Ishikawa (cell line): ENCODE results near the gene DNAJB11.

Source experiments
- CEBPB ChIP-seq: IDR thresholded peaks from 2 replicates; pipeline ENCODE4 v1.6.1; 2012
- CREB1 ChIP-seq: IDR thresholded peaks from 2 replicates; pipeline ENCODE4 v1.6.1; 2012; ENCODE audit warnings: low read depth
- EGR1 ChIP-seq: IDR thresholded peaks from 2 replicates; pipeline ENCODE4 v1.6.1; 2012
- EP300 ChIP-seq: IDR thresholded peaks from 2 replicates; pipeline ENCODE4 v1.6.1; 2012; ENCODE audit warnings: borderline replicate concordance
- FOXM1 ChIP-seq: IDR thresholded peaks from 2 replicates; pipeline ENCODE4 v1.6.1; 2012; ENCODE audit warnings: low read depth, borderline replicate concordance
- NFIC ChIP-seq: IDR thresholded peaks from 2 replicates; pipeline ENCODE4 v1.6.1; 2012
- RAD21 ChIP-seq: IDR thresholded peaks from 2 replicates; pipeline ENCODE4 v1.6.1; 2012; ENCODE audit warnings: low read depth
- TAF1 ChIP-seq: IDR thresholded peaks from 2 replicates; pipeline ENCODE4 v1.6.1; 2012; ENCODE audit warnings: low read depth, mild to moderate bottlenecking
- TCF12 ChIP-seq: IDR thresholded peaks from 2 replicates; pipeline ENCODE4 v1.6.1; 2012; ENCODE audit warnings: low read depth
- TEAD4 ChIP-seq: IDR thresholded peaks from 2 replicates; pipeline ENCODE4 v1.6.1; 2012
- YY1 ChIP-seq: IDR thresholded peaks from 2 replicates; pipeline ENCODE4 v1.6.1; 2012; ENCODE audit warnings: low read depth
- ZBTB7A ChIP-seq: IDR thresholded peaks from 2 replicates; pipeline ENCODE4 v1.6.1; 2012; ENCODE audit warnings: low read depth
- TF ChIP-seq, protein P1 (sequence below): IDR thresholded peaks from 2 replicates; pipeline ENCODE4 v1.6.1; 2012
- TF ChIP-seq, protein P2 (sequence below): IDR thresholded peaks from 2 replicates; pipeline ENCODE4 v1.6.1; 2012
- TF ChIP-seq, protein P3 (sequence below): IDR thresholded peaks from 2 replicates; pipeline ENCODE4 v1.6.1; 2012; ENCODE audit warnings: low read depth, mild to moderate bottlenecking

DNAJB11 gene

DNA sequence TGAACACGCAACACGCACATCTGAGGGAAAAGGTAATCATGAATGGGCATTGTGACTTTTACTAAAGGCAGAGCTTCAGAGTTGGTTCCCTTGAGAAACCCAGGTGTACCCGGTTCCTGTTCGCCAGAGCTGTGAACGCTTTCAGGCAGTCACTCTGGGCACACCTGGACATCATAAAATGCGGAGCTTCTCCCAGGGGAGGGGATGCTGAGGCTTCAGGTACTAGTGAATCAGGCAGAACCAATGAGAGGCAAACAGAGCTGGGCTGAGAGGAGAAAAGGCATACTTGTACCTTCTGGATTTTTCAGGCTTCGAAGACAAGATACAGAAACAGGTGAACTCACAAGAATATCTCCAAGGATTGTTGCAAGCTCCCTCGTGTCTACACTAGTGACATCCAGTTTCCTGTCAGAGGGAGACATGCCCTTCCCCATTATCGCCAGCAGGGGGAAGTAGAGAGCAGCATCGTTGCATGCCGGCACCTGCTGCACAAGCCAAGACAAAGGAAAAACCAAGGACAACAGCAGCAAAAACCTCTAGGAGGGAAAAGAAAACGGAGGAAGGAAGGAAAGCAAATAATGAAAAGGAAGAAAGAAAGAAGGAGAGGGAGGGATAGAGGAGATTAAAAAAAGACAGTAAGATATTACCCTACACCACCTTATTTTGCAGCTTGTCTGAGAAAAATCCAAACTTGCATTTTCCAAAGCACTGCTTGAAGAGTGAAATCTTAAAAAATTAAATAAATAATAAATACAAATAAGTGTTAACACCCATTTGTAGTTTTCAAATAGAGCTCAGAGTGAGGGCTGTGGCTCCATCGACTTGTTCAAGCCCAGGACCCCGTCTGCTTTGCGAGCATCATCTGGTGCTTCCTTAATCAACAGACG is 44.3 kb downstream of the DNAJB11 start:
- TF ChIP-seq RAD21 (peak; percentile 83), FOXM1 (no peak), TEAD4 (peak; percentile 62; the same call in 1 of the 2 replicates)
- TF ChIP-seq, protein P1, sequence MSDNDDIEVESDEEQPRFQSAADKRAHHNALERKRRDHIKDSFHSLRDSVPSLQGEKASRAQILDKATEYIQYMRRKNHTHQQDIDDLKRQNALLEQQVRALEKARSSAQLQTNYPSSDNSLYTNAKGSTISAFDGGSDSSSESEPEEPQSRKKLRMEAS = 0 out of 2 replicates have a peak, but pooled peaks have one; percentile 39

DNA sequence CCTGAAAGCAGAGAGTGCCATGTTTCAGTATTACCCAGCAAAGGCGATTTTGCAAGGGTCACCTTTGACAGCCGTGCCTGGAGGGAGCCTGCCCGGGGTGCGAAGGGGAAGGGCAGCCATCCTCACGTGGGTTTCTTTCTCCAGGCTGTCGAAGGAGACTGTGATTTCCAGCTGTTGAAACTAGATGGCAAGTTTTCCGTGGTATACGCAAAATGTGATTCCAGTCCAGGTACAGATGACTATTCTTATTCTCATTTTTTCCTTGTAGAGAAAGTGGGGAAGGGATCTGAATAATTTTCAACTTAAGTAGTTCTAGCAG is 45.7 kb downstream of the DNAJB11 start:
- TF ChIP-seq, protein P2, sequence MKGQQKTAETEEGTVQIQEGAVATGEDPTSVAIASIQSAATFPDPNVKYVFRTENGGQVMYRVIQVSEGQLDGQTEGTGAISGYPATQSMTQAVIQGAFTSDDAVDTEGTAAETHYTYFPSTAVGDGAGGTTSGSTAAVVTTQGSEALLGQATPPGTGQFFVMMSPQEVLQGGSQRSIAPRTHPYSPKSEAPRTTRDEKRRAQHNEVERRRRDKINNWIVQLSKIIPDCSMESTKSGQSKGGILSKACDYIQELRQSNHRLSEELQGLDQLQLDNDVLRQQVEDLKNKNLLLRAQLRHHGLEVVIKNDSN = no peak
- TF ChIP-seq EGR1 (no peak), ZBTB7A (no peak)

DNA sequence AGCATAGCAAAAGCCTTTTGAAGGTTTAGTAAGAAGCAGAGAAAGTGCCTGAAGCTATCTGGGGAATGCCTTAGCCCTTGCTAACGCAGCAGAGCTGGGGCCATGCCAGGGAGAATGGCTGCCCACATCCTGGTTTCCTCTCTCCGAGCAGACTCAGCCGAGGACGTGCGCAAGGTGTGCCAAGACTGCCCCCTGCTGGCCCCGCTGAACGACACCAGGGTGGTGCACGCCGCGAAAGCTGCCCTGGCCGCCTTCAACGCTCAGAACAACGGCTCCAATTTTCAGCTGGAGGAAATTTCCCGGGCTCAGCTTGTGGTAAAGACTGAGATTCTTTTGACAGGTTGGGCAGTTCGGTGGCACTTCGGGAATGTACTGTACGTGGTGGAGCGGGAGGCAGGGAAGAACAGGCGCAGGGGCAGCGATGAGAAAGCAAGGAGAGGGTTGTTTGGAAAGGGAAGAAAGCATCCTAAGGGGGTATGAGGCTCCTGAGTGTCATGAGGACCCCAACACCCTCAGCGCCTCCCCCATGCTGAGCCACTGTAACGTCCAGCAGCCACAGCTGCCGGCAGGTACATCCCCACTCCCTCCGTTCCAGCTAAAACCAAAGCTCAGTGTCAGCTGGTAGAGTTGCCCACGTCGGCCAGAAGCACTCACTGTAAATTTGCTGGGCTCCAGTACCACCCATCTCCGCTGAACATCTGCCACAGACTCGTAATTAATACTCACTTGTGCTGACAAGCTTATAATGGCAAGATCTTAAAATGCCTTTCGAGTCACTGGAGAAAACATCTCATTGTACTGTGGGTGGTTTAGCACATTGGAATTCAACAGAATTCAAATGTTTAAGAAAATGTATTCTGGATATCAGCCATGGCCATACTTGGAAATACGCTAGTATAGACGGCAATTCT is 46.8 kb downstream of the DNAJB11 start:
- TF ChIP-seq FOXM1 (no peak), EGR1 (no peak), EP300 (peak; percentile 71), YY1 (peak; percentile 89), CREB1 (no peak), ZBTB7A (no peak), RAD21 (peak; percentile 94), TCF12 (peak; percentile 71), CEBPB (no peak), TEAD4 (peak; percentile 91), NFIC (peak; percentile 69), TAF1 (no peak)
- TF ChIP-seq, protein P2 = 0 out of 2 replicates have a peak, but pooled peaks have one; percentile 43
- TF ChIP-seq, protein P1 = peak; percentile 85
- TF ChIP-seq, protein P3, sequence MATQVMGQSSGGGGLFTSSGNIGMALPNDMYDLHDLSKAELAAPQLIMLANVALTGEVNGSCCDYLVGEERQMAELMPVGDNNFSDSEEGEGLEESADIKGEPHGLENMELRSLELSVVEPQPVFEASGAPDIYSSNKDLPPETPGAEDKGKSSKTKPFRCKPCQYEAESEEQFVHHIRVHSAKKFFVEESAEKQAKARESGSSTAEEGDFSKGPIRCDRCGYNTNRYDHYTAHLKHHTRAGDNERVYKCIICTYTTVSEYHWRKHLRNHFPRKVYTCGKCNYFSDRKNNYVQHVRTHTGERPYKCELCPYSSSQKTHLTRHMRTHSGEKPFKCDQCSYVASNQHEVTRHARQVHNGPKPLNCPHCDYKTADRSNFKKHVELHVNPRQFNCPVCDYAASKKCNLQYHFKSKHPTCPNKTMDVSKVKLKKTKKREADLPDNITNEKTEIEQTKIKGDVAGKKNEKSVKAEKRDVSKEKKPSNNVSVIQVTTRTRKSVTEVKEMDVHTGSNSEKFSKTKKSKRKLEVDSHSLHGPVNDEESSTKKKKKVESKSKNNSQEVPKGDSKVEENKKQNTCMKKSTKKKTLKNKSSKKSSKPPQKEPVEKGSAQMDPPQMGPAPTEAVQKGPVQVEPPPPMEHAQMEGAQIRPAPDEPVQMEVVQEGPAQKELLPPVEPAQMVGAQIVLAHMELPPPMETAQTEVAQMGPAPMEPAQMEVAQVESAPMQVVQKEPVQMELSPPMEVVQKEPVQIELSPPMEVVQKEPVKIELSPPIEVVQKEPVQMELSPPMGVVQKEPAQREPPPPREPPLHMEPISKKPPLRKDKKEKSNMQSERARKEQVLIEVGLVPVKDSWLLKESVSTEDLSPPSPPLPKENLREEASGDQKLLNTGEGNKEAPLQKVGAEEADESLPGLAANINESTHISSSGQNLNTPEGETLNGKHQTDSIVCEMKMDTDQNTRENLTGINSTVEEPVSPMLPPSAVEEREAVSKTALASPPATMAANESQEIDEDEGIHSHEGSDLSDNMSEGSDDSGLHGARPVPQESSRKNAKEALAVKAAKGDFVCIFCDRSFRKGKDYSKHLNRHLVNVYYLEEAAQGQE = no peak

DNA sequence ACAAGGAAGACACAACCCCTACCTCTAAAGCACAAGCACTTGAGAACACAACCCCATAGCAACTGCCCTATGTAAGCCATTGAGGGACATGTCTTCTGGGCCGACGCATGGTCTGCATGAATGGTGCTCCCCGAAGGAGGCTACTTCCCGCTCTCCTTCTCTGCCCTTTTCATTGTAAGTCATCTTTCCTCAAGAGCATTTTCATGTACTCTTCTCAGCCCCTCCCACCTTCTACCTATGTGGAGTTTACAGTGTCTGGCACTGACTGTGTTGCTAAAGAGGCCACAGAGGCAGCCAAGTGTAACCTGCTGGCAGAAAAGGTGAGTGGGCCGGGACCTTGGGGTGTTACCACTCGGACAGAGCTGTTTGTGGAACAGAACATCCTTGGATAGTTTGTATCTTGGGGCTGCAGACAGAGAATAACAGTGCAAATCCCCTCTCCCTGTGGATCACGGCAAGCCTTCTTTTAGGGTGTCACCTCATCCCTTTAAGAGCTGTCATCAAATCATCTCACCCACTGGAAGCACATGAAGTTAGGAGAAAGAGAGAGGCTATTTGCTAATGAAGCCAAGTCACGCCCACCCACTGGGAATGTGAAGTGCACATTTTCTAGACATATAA is 47.9 kb downstream of the DNAJB11 start:
- TF ChIP-seq, protein P1 = peak; percentile 29; the same call in 1 of the 2 replicates
- peak; percentile 51 for TF ChIP-seq NFIC
- TF ChIP-seq TAF1 = no peak
- TF ChIP-seq CEBPB = peak; percentile 46

DNA sequence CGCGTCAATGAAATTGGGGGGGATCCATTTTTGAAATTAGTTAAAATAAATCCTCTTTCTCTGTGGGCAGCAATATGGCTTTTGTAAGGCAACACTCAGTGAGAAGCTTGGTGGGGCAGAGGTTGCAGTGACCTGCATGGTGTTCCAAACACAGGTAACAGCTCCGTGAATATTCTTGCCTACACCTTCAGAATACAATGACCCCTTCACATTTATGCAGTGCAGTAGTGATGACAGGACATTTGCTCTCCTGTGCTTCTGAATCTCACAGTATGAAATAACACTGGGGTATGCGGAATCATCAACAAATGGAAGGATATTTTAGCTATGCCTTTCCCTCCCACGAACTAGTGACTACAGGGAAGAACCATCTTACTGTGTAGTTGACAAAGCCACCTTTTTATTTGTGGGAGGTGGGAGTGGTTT is 49.3 kb downstream of the DNAJB11 start:
- TF ChIP-seq EP300 (no peak), ZBTB7A (no peak), CEBPB (no peak), FOXM1 (no peak), RAD21 (no peak), EGR1 (no peak), TCF12 (no peak), TAF1 (no peak)
- TF ChIP-seq, protein P3 = no peak
- TF ChIP-seq, protein P1 = no peak
- TF ChIP-seq, protein P2 = no peak
